Breast epithelium (tissue), 3 donors: ENCODE measurements around the gene ERC1.

ENCODE experiments used
- CTCF ChIP-seq, 3 donors: fragments of 450-650 bp; IDR thresholded peaks; one replicate each; pipeline ENCODE4 v1.5.1; 2016 to 2017; ENCODE audit warnings: antibody characterized with exemption in 3 of 3, mild to moderate bottlenecking in 3 of 3, moderate library complexity in 3 of 3
- POLR2A ChIP-seq: fragments of 450-650 bp; IDR thresholded peaks from one replicate; pipeline ENCODE4 v1.6.1; 2016; ENCODE audit warnings: antibody characterized with exemption, mild to moderate bottlenecking, moderate library complexity
- POLR2AphosphoS5 ChIP-seq, 3 donors: sonication (generic); formaldehyde crosslinking; IDR thresholded peaks; one replicate each; pipeline ENCODE4 v1.6.1; 2017; ENCODE audit warnings: antibody characterized with exemption in 3 of 3

- no peak for TF ChIP-seq CTCF (IDR thresholded peaks at IDR 0.05)
- TF ChIP-seq POLR2A, result no peak
- TF ChIP-seq POLR2AphosphoS5 (IDR thresholded peaks at IDR 0.05), result no peak
These were observed 341.3 kb downstream of the ERC1 start for GRCh38 chr12:1332327-1332726.
